Astrocyte of the cerebellum (primary cell): ENCODE measurements around the gene FGF7.

Experiments used
- DNase-seq: peaks from one replicate; pipeline ENCODE4 v3.0.0-alpha.2; 2011; ENCODE audit warnings: low read depth
- H3K4me3 ChIP-seq: 2 replicates; pipeline ENCODE4 v1.5.1; 2011; ENCODE audit warnings: mild to moderate bottlenecking, low read depth, low read length, moderate library complexity
- CTCF ChIP-seq: IDR thresholded peaks from 2 replicates; pipeline ENCODE4 v1.5.1; 2012; ENCODE audit warnings: low read length, low read depth, moderate library complexity, mild to moderate bottlenecking; ENCODE audit errors: missing control alignments
- in situ Hi-C: cut with HindIII; loops from 2 replicates; pipeline ENCODE4 v1.10.0; 2017; ENCODE audit warnings: low sequenced_read_pairs

FGF7 gene

DNA sequence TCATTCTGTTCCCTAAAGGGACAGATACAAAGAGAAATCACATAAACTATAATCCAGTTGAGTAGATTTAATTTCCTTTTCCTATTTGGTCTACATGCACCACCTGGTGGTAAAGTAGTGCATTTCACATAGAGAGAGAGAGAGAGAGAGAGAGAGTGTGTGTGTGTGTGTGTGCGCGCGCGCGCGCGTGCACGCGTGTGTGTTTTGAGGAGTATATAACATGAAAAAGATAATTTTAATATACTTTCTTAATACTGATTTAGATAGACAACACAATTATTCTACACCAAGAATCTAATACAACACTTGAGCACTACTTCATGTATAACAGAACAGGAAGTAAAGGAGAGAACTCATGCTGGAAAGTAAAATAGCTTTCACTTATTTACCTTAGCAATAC is 1.1 kb upstream of the FGF7 start:
- TF ChIP-seq CTCF: peak; percentile 65
- H3K4me3 ChIP-seq: no peak overlapping the region

GRCh38 chr15:49423901-49424550 is 984 bp downstream of the FGF7 start:
- in situ Hi-C loops: no loop called here
- no peak for DNase-seq
- peak overlapping the region; percentile 11 for H3K4me3 ChIP-seq
- no peak for TF ChIP-seq CTCF

More for the DNA sequence above, 1.1 kb upstream of the FGF7 start:
- in situ Hi-C loops: no loop called here
- peak; percentile 38 for DNase-seq

- in situ Hi-C loops: no loop called here
- DNase-seq: no peak
- no peak overlapping the region for H3K4me3 ChIP-seq
- TF ChIP-seq CTCF: no peak
Measured at GRCh38 chr15:49424954-49425353, 1.9 kb downstream of the FGF7 start.

- TF ChIP-seq CTCF: no peak
- no peak overlapping the region for H3K4me3 ChIP-seq
- DNase-seq: no peak
- in situ Hi-C loops: no loop called here
Measured at GRCh38 chr15:49427372-49427771, 4.3 kb downstream of the FGF7 start.

DNA sequence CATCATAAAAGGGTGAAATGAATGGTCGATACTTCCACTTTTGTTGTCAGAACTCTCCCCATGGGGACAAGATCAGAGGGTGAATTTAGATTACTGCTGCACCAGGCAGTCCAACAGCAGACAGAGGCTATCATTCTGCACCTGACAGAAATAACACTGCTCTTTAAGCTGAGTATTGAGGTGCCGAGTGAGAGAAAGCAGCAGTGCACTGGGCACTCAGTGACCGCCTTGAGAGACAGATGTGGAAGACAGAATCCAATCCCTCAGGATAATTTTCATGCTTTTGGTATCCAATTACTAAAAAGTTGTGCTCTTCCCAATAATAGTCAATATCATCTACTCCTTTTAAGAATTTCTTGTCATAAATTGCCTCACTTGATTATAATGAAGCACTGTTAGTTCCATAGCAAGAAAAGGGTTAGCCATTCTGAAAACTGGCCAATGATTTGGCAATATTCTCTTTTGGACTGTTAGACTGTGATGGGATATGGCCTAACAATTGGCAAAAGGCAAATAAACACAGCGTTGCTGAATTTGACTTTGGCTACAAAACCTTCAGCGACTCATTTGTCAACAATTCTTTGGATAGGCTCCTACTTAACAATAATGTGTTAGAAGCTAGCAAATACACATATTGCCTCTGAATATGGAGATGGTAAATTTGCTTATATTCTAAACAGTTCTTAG is 5.5 kb downstream of the FGF7 start:
- no peak for TF ChIP-seq CTCF
- DNase-seq: no peak
- in situ Hi-C loops: no loop called here
- no peak overlapping the region for H3K4me3 ChIP-seq

- in situ Hi-C loops: no loop called here
- H3K4me3 ChIP-seq: no peak overlapping the region
- TF ChIP-seq CTCF: no peak
- no peak for DNase-seq
Measured at GRCh38 chr15:49430046-49430445, 7.0 kb downstream of the FGF7 start.
